H1 (cell line): ENCODE measurements around the gene PABPN1. TPM values are rescaled to one million over a fixed set of nuclear protein-coding genes. Genes with fewer than 3 reads are reported as not detected.

Experiments used
- CTCF ChIA-PET: fragments of 300-600 bp; sonication (Branson Sonifier 250); formaldehyde crosslinking; loops from one replicate; lab custom pipeline; 2021; ENCODE audit not compliant: partially characterized antibody; lab: Charles Lee
- POLR2A ChIA-PET: fragments of 300-600 bp; sonication (Branson Sonifier 250); formaldehyde crosslinking; loops from one replicate; lab custom pipeline; 2021; ENCODE audit warnings: inconsistent platforms; ENCODE audit not compliant: partially characterized antibody; lab: Charles Lee
- DNase-seq, 2 experiments: peaks; one replicate each; pipeline versions ENCODE4 v3.0.0 to v3.0.0-alpha.2; 2010 to 2022; ENCODE audit warnings: low spot score in 2 of 2, low read depth in 1 of 2, mixed read lengths in 1 of 2
- FAIRE-seq: peaks from 2 replicates; lab custom pipeline; 2011; peaks lifted over from hg19 to GRCh38; lab: Jason Lieb, UNC
- H2AFZ ChIP-seq: 2 replicates; pipeline ENCODE4 v1.8.1; 2012; ENCODE audit warnings: low read length, inconsistent platforms
- H2AK5ac ChIP-seq: 2 replicates; pipeline ENCODE4 v1.6.1; 2013; ENCODE audit warnings: low read depth, low read length
- H2BK120ac ChIP-seq: replicated peaks from 2 replicates; pipeline ENCODE3; 2013; ENCODE audit warnings: low read depth, low read length, inconsistent platforms
- H2BK12ac ChIP-seq: 2 replicates; pipeline ENCODE4 v1.6.1; 2013; ENCODE audit warnings: low read depth, low read length
- H2BK15ac ChIP-seq: 2 replicates; pipeline ENCODE4 v1.6.1; 2013; ENCODE audit warnings: low read length
- H2BK20ac ChIP-seq: 2 replicates; pipeline ENCODE4 v1.6.1; 2013; ENCODE audit warnings: low read length
- H2BK5ac ChIP-seq: 2 replicates; pipeline ENCODE4 v1.6.1; 2013; ENCODE audit warnings: low read depth, low read length
- H3K14ac ChIP-seq: 2 replicates; pipeline ENCODE4 v1.6.1; 2013; ENCODE audit warnings: inconsistent platforms; ENCODE audit not compliant: insufficient read length
- H3K18ac ChIP-seq: 2 replicates; pipeline ENCODE4 v1.6.1; 2013; ENCODE audit warnings: low read length; ENCODE audit errors: extremely low read depth
- H3K23ac ChIP-seq: 2 replicates; pipeline ENCODE4 v1.6.1; 2013; ENCODE audit warnings: inconsistent platforms; ENCODE audit not compliant: insufficient read length
- H3K23me2 ChIP-seq: 2 replicates; pipeline ENCODE4 v1.6.1; 2013; ENCODE audit warnings: low read depth, low read length
- H3K27ac ChIP-seq: 2 replicates; pipeline ENCODE4 v1.6.1; 2011; ENCODE audit warnings: low read depth, low read length, inconsistent platforms
- H3K27me3 ChIP-seq, 4 experiments: replicated peaks in 1 of 4; 1 replicate in 1 of 4; 2 replicates in 3 of 4; pipeline versions ENCODE4 v1.6.1 to v1.8.1; 2011 to 2013; ENCODE audit warnings: low read length in 3 of 4, mild to moderate bottlenecking in 3 of 4, inconsistent platforms in 2 of 4, mixed read lengths in 2 of 4, moderate library complexity in 1 of 4; ENCODE audit not compliant: control insufficient read depth in 3 of 4, insufficient read depth in 3 of 4; ENCODE audit errors: extremely low read depth in 1 of 4
- H3K36me3 ChIP-seq, 4 experiments: 2 replicates each; pipeline versions ENCODE4 v1.6.1 to v1.8.1; 2011 to 2013; ENCODE audit warnings: mild to moderate bottlenecking in 4 of 4, low read length in 3 of 4, moderate library complexity in 2 of 4, control low read depth in 1 of 4, inconsistent platforms in 1 of 4; ENCODE audit not compliant: insufficient read depth in 4 of 4, control insufficient read depth in 2 of 4
- H3K4ac ChIP-seq: replicated peaks from 2 replicates; pipeline ENCODE3; 2013; ENCODE audit warnings: low read length, low read depth, mixed read lengths, inconsistent platforms; ENCODE audit not compliant: insufficient read length
- H3K4me1 ChIP-seq, 4 experiments: replicated peaks in 1 of 4; 1 replicate in 1 of 4; 2 replicates in 3 of 4; pipeline versions ENCODE4 v1.6.1 to v1.8.1; 2011 to 2013; ENCODE audit warnings: low read length in 3 of 4, inconsistent platforms in 2 of 4, mixed read lengths in 1 of 4; ENCODE audit not compliant: insufficient read depth in 4 of 4, control insufficient read depth in 3 of 4
- H3K4me2 ChIP-seq, 2 experiments: 2 replicates each; pipeline versions ENCODE4 v1.6.1 to v1.8.1; 2011 to 2013; ENCODE audit warnings: low read depth in 2 of 2, low read length in 2 of 2, control low read depth in 1 of 2, inconsistent platforms in 1 of 2, mild to moderate bottlenecking in 1 of 2; ENCODE audit not compliant: insufficient read depth in 1 of 2
- H3K4me3 ChIP-seq, 4 experiments: fragments of 200-600, 300-600 bp in 1 of 4; sonication (generic), shearing (Covaris generic), sonication (Bioruptor Twin) in 1 of 4; 2 replicates each; pipeline versions ENCODE4 v1.5.1 to v1.8.1; 2011 to 2016; ENCODE audit warnings: low read length in 4 of 4, low read depth in 3 of 4, control low read depth in 2 of 4, inconsistent platforms in 2 of 4, mild to moderate bottlenecking in 2 of 4, mixed read lengths in 1 of 4, moderate library complexity in 1 of 4; ENCODE audit not compliant: insufficient read depth in 2 of 4; ENCODE audit errors: extremely low read depth in 1 of 4
- H3K56ac ChIP-seq: replicated peaks from 2 replicates; pipeline ENCODE3; 2013; ENCODE audit warnings: low read depth, mild to moderate bottlenecking, mixed read lengths, low read length, inconsistent platforms; ENCODE audit not compliant: insufficient read length
- H3K79me1 ChIP-seq: 2 replicates; pipeline ENCODE4 v1.6.1; 2013; ENCODE audit warnings: low read depth, low read length, control low read depth
- H3K79me2 ChIP-seq, 2 experiments: 2 replicates each; pipeline versions ENCODE4 v1.6.1 to v1.8.1; 2012 to 2013; ENCODE audit warnings: low read length in 2 of 2, mild to moderate bottlenecking in 2 of 2, inconsistent platforms in 1 of 2; ENCODE audit not compliant: insufficient read depth in 2 of 2, control insufficient read depth in 1 of 2
- H3K9ac ChIP-seq, 4 experiments: replicated peaks in 1 of 4; 1 replicate in 1 of 4; 2 replicates in 3 of 4; pipeline versions ENCODE4 v1.6.1 to v1.8.1; 2011 to 2013; ENCODE audit warnings: low read depth in 3 of 4, low read length in 3 of 4, control low read depth in 2 of 4, mild to moderate bottlenecking in 2 of 4, moderate library complexity in 2 of 4, inconsistent platforms in 1 of 4; ENCODE audit errors: extremely low read depth in 1 of 4
- H3K9me3 ChIP-seq, 2 experiments: 2 replicates each; pipeline versions ENCODE4 v1.6.1 to v1.8.1; 2012 to 2013; ENCODE audit warnings: mild to moderate bottlenecking in 2 of 2, moderate library complexity in 2 of 2, control low read depth in 1 of 2, inconsistent platforms in 1 of 2, low read depth in 1 of 2, low read length in 1 of 2, mixed read lengths in 1 of 2; ENCODE audit not compliant: insufficient read depth in 2 of 2
- H4K20me1 ChIP-seq, 2 experiments: replicated peaks in 1 of 2; 2 replicates each; pipeline versions ENCODE3 to v1.8.1; 2011 to 2013; ENCODE audit warnings: inconsistent platforms in 2 of 2, low read length in 2 of 2, mild to moderate bottlenecking in 1 of 2; ENCODE audit not compliant: insufficient read depth in 2 of 2, control insufficient read depth in 1 of 2
- H4K5ac ChIP-seq: 2 replicates; pipeline ENCODE4 v1.6.1; 2013; ENCODE audit warnings: low read length, low read depth, mixed read lengths, inconsistent platforms; ENCODE audit not compliant: insufficient read length
- H4K8ac ChIP-seq: 2 replicates; pipeline ENCODE4 v1.8.0; 2013; ENCODE audit warnings: mild to moderate bottlenecking, moderate library complexity, low read length, inconsistent platforms; ENCODE audit not compliant: insufficient read depth; ENCODE audit errors: extremely low read depth
- H4K91ac ChIP-seq: replicated peaks from 2 replicates; pipeline ENCODE3; 2013; ENCODE audit warnings: low read length, mixed read lengths, inconsistent platforms; ENCODE audit not compliant: insufficient read length
- BACH1 ChIP-seq: IDR thresholded peaks from 2 replicates; pipeline ENCODE4 v1.6.1; 2012; ENCODE audit warnings: low read length, improper control_type of control experiment
- CREB1 ChIP-seq: IDR thresholded peaks from 2 replicates; pipeline ENCODE4 v1.6.1; 2012; ENCODE audit warnings: inconsistent platforms
- CTCF ChIP-seq, 3 experiments: IDR thresholded peaks; 1 replicate in 2 of 3; 2 replicates in 1 of 3; pipeline versions ENCODE4 v1.5.1 to v1.6.1; 2011; ENCODE audit warnings: low read length in 3 of 3, mild to moderate bottlenecking in 3 of 3, inconsistent platforms in 2 of 3, low read depth in 1 of 3, moderate library complexity in 1 of 3; ENCODE audit not compliant: insufficient read depth in 1 of 3; ENCODE audit errors: control extremely low read depth in 1 of 3
- EZH2 ChIP-seq: fragments of 200-600 bp; sonication (generic); IDR thresholded peaks from 2 replicates; pipeline ENCODE4 v1.7.1; 2012; ENCODE audit warnings: low read depth, mild to moderate bottlenecking, moderate library complexity, low read length, inconsistent platforms; ENCODE audit not compliant: severe bottlenecking
- FOSL1 ChIP-seq: IDR thresholded peaks from 2 replicates; pipeline ENCODE4 v1.6.1; 2011; ENCODE audit warnings: mild to moderate bottlenecking, low read depth, low read length, moderate library complexity; ENCODE audit not compliant: insufficient read depth
- JUND ChIP-seq: IDR thresholded peaks from 2 replicates; pipeline ENCODE4 v1.6.1; 2011; ENCODE audit warnings: mild to moderate bottlenecking, improper control_type of control experiment, low read length
- SIX5 ChIP-seq: IDR thresholded peaks from 2 replicates; pipeline ENCODE4 v1.6.1; 2011; ENCODE audit warnings: mild to moderate bottlenecking, low read depth, low read length
- SP1 ChIP-seq: IDR thresholded peaks from 2 replicates; pipeline ENCODE4 v1.6.1; 2011; ENCODE audit warnings: low read depth, low read length
- SP4 ChIP-seq: IDR thresholded peaks from 2 replicates; pipeline ENCODE4 v1.6.1; 2012; ENCODE audit warnings: low read length, inconsistent platforms
- SRF ChIP-seq: IDR thresholded peaks from 2 replicates; pipeline ENCODE4 v1.6.1; 2011; ENCODE audit warnings: mild to moderate bottlenecking, low read depth, low read length, moderate library complexity
- TAF7 ChIP-seq: optimal IDR thresholded peaks from 2 replicates; pipeline ENCODE3; 2011; ENCODE audit warnings: low read depth, mild to moderate bottlenecking, inconsistent platforms, low read length, moderate library complexity, borderline replicate concordance
- YY1 ChIP-seq: IDR thresholded peaks from 2 replicates; pipeline ENCODE4 v1.6.1; 2011; ENCODE audit warnings: low read depth, mild to moderate bottlenecking, low read length
- WGBS, 2 experiments: shearing (Covaris generic) in 1 of 2; methylation state at CpG; one replicate each; pipeline versions ENCODE4 v1.1.6 to v1.1.7; 2013 to 2015; ENCODE audit warnings: low lambda C conversion rate in 2 of 2, mixed read lengths in 2 of 2, inconsistent platforms in 1 of 2, low coverage in 1 of 2, missing lambda C conversion rate in 1 of 2; ENCODE audit not compliant: insufficient replicate concordance in 2 of 2, insufficient coverage in 1 of 2, insufficient read length in 1 of 2; ENCODE audit errors: extremely low coverage in 1 of 2, missing lambda C conversion rate in 1 of 2; 5-methylcytosine and 5-hydroxymethylcytosine counted together
- polyA plus RNA-seq, 7 experiments: library from polyadenylated mRNA; depleted of rRNA in 3 of 7; stranded (reverse) in 5 of 7; unstranded in 2 of 7; fragments of >200 nt in 5 of 7; fragments of 200-250 nt in 2 of 7; gene quantifications; 1 replicate in 5 of 7; 2 replicates in 1 of 7; 4 replicates in 1 of 7; pipeline versions ENCODE4 v1.2.1 to v1.2.3, GENCODE V29; 2011 to 2013; ENCODE audit warnings: missing spikeins in 2 of 7, mixed read lengths in 2 of 7
- total RNA-seq: library from RNA; stranded (reverse); fragmentation: NEBNext Ultra II Directional; extraction: Animal tissue kit (Norgen Biotek cat#: 25700); gene quantifications from 2 replicates; pipeline ENCODE4 v1.2.1, GENCODE V29; 2021

The PABPN1 gene
- total and polyA plus RNA-seq, 2 of the 8 experiments (the other 6 are each of a cell fraction or from before 2014, with no cell fraction given), result 300 to 331 TPM

DNA sequence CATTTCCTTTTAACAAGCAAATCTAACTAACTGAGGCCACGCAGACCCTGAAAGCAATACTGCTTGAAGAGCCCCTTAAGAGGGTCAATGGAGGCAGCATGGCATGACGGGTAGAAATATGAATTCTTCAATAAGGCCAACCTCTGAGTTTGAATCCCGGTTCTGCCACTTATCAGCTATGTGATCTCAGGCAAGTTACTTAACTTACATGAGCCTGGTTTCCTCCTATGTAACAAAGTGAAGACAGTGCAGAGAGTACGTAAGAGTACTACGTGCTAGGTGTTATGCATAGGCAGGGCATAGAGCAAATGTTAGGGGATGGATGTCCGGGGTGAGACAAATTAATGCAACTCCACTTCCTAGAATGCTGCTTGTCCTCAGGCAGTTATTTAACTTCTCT lies 40.0 kb upstream of the PABPN1 start:
- Histone ChIP-seq H3K18ac (no peak overlapping the region), H3K36me3 (no peaks in the 10 kb centered on the region), H3K56ac (no peak overlapping the region), H3K4me2 (no peak overlapping the region), H3K23me2 (peaks cover 3% of the 10 kb centered on the region; the same call in 1 of the 2 replicates), H4K20me1 (peaks cover 2 to 9% of the 10 kb centered on the region in 2 experiments), H3K4ac (no peak overlapping the region), H4K91ac (no peak overlapping the region), H2BK5ac (no peak overlapping the region), H2AFZ (no peak overlapping the region), H3K9ac (no peak overlapping the region), H3K9me3 (no peaks in the 10 kb centered on the region), H2BK15ac (no peak overlapping the region), H3K27ac (no peak overlapping the region), H4K8ac (no peak overlapping the region), H2BK12ac (no peak overlapping the region), H3K4me1 (peaks cover 2 to 7% (median 5%) of the 10 kb centered on the region in 4 experiments; a peak in 4 of 7 replicates), H3K23ac (no peak overlapping the region), H2BK20ac (no peak overlapping the region), H3K27me3 (peaks cover 0 to 4% (median 1%) of the 10 kb centered on the region in 4 experiments; a peak in 1 of 7 replicates), H2BK120ac (no peak overlapping the region), H3K14ac (no peak overlapping the region), H2AK5ac (no peak overlapping the region), H3K79me2 (peaks cover 0 to 5% of the 10 kb centered on the region in 2 experiments; a peak in 1 of 4 replicates), H4K5ac (no peak overlapping the region), H3K79me1 (no peaks in the 10 kb centered on the region), H3K4me3 (no peak overlapping the region)
- FAIRE-seq, result no peak
- CTCF ChIA-PET, result interaction anchor here (1.2 to 2.8 kb wide), 4 partner anchors 12 to 42 kb away, joined by 4 to 10 read pairs (median 9); no protein-coding TSS in a partner anchor
- WGBS, 2 experiments, result 89% methylated on average over 6 of the region's 6 CpGs; no CpG with 5 or more reads in 1 of the 2 experiments
- no peak for DNase-seq
- POLR2A ChIA-PET, result no interaction called here
- TF ChIP-seq EZH2 (no peak), TAF7 (no peak), SP1 (no peak), BACH1 (no peak), FOSL1 (no peak), CREB1 (no peak), SIX5 (no peak), YY1 (no peak), SP4 (no peak), JUND (no peak), CTCF (IDR thresholded peaks at IDR 0.05; ENCODE audit: control extremely low read depth in 1 of 3, insufficient read depth in 1 of 3, low read depth in 1 of 3, low read length in 3 of 3) (no peak), SRF (no peak)
